LNCaP clone FGC (cell line): ENCODE data around the gene PRSS35.

Experiments
- DNase-seq: peaks from one replicate; pipeline ENCODE4 v3.0.0-alpha.2; 2011; ENCODE audit warnings: low read depth
- H3K4me3 ChIP-seq: 2 replicates; pipeline ENCODE4 v1.5.1; 2011; ENCODE audit warnings: mild to moderate bottlenecking, low read depth, low read length, control low read depth
- TF ChIP-seq, protein P1 (sequence below): IDR thresholded peaks from 2 replicates; pipeline ENCODE4 v1.5.1; 2012; ENCODE audit warnings: mild to moderate bottlenecking; ENCODE audit not compliant: control insufficient read depth, insufficient read depth; ENCODE audit errors: extremely low read depth

Gene PRSS35

GRCh38 chr6:83514866-83515466, 2.6 kb downstream of the PRSS35 start:
- H3K4me3 ChIP-seq: no peak overlapping the region
- TF ChIP-seq, protein P1, sequence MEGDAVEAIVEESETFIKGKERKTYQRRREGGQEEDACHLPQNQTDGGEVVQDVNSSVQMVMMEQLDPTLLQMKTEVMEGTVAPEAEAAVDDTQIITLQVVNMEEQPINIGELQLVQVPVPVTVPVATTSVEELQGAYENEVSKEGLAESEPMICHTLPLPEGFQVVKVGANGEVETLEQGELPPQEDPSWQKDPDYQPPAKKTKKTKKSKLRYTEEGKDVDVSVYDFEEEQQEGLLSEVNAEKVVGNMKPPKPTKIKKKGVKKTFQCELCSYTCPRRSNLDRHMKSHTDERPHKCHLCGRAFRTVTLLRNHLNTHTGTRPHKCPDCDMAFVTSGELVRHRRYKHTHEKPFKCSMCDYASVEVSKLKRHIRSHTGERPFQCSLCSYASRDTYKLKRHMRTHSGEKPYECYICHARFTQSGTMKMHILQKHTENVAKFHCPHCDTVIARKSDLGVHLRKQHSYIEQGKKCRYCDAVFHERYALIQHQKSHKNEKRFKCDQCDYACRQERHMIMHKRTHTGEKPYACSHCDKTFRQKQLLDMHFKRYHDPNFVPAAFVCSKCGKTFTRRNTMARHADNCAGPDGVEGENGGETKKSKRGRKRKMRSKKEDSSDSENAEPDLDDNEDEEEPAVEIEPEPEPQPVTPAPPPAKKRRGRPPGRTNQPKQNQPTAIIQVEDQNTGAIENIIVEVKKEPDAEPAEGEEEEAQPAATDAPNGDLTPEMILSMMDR: peak; percentile 76
- DNase-seq: peak; percentile 43

DNA sequence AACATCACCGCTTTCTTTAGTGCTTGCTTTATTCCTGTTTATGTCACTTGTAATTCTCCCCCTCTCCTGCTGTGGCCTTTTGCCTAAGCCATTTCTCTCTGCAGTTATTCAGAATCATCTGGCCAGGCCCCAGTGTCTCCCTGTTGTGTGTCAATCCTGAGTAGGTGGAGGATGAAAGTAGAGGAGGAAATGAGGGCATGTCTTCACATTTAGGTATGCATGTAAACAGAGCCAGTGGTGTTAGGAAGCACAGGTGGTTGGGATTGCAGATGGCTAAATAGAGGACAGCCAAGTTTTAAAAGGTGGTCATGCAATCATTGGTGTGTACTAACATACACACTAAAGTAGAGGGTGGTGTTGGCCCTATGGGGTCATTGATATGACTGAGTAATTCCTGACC, 5.2 kb downstream of the PRSS35 start:
- TF ChIP-seq, protein P1: no peak
- H3K4me3 ChIP-seq: no peak overlapping the region
- no peak for DNase-seq

- H3K4me3 ChIP-seq: no peak overlapping the region
- DNase-seq: no peak
- TF ChIP-seq, protein P1: peak; percentile 45
These were observed 6.6 kb downstream of the PRSS35 start for GRCh38 chr6:83518816-83519480.

- TF ChIP-seq, protein P1: peak; percentile 82
- no peak overlapping the region for H3K4me3 ChIP-seq
- DNase-seq: peak; percentile 27
These were observed 23.8 kb downstream of the PRSS35 start for GRCh38 chr6:83536034-83536646.

DNA sequence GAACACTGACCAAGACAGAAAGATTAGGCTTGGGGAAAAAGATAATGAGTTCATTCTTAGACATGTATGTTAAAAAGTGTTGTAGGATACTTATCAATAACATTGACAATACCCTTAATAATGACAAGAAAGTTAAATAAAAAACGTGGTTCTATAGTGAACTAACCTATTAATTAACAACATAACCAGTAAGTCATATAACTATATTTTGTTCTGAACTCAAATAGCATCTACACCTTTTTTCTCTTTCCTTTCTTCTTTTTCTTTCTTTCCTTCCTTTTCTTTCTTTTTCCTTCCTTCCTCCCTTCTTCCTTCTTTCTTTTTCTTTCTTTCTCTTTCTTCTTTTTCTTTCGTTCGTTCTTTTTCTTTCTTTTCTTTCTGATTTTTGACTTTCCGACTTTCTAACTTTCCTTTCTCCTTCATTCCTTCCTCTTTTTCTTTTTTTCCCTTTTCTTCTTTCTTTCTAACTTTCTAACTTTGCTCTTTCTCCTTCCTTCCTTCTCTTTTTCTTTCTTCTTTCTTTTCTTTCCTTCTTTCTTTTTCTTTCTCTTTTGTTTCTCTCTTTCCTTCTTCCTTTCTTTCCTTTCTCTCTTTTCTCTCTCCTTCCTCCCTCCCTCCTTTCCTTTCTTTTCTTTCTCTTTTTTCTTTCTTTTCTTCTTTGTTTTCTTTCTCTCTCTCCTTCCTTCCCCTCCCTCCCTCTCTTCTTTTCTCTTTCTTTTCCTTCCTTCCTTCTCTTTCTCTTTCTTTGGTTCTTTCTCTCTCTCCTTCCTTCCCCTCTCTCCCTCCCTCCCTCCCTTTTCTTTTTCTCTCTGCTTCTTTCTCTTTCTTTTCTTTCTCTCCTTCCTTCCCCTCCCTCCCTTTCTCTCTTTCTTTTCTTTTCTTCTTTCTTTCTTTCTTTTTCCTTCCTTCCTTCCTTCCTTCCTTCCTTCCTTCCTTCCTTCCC, 24.6 kb downstream of the PRSS35 start:
- no peak overlapping the region for H3K4me3 ChIP-seq
- TF ChIP-seq, protein P1: no peak
- no peak for DNase-seq

GRCh38 chr6:83539678-83540077, 27.3 kb downstream of the PRSS35 start:
- DNase-seq: no peak
- TF ChIP-seq, protein P1: no peak
- H3K4me3 ChIP-seq: no peak overlapping the region
